Endothelial cell of umbilical vein (primary cell): ENCODE data around the gene CPEB1. TPM values are rescaled to one million over a fixed set of nuclear protein-coding genes. Genes with fewer than 3 reads are reported as not detected.

Source experiments
- BruUV-seq: library from RNA; stranded (reverse); fragments of 400-500 nt; replicated peaks from 2 replicates; lab custom pipeline; 2021; lab: Mats Ljungman, UMichigan
- CTCF ChIA-PET: fragments of 300-600, 350-600 bp; sonication (Branson Sonifier 250); formaldehyde crosslinking; loops from one replicate; lab custom pipeline; 2021; ENCODE audit warnings: antibody characterized with exemption, inconsistent platforms; lab: Charles Lee
- POLR2A ChIA-PET: fragments of 300-600, 350-600 bp; sonication (Branson Sonifier 250); formaldehyde crosslinking; loops from one replicate; lab custom pipeline; 2021; ENCODE audit warnings: antibody characterized with exemption, inconsistent platforms; lab: Charles Lee
- DNase-seq: peaks from one replicate; pipeline ENCODE4 v3.0.0-alpha.2; 2011; ENCODE audit warnings: low read depth, low spot score
- FAIRE-seq: peaks from 2 replicates; lab custom pipeline; 2011; peaks lifted over from hg19 to GRCh38; lab: Jason Lieb, UNC
- H2AFZ ChIP-seq: 2 replicates; pipeline ENCODE4 v1.6.0; 2012; ENCODE audit warnings: low read depth, low read length, control low read depth, inconsistent platforms
- H3K27ac ChIP-seq: 2 replicates; pipeline ENCODE4 v1.5.1; 2011; ENCODE audit warnings: low read depth, mild to moderate bottlenecking, control low read depth, low read length, moderate library complexity; ENCODE audit not compliant: insufficient read depth
- H3K27me3 ChIP-seq, 2 experiments: 2 replicates each; pipeline versions ENCODE4 v1.6.0 to v1.6.1; 2011; ENCODE audit warnings: low read length in 2 of 2, mixed read lengths in 1 of 2; ENCODE audit not compliant: control insufficient read depth in 2 of 2, insufficient read depth in 2 of 2
- H3K36me3 ChIP-seq, 2 experiments: 2 replicates in 1 of 2; 3 replicates in 1 of 2; pipeline ENCODE4 v1.5.1; 2011; ENCODE audit warnings: low read length in 2 of 2, mild to moderate bottlenecking in 1 of 2, moderate library complexity in 1 of 2; ENCODE audit not compliant: control insufficient read depth in 2 of 2, insufficient read depth in 2 of 2; ENCODE audit errors: extremely low read depth in 1 of 2
- H3K4me1 ChIP-seq: 3 replicates; pipeline ENCODE4 v1.5.1; 2011; ENCODE audit warnings: mild to moderate bottlenecking, low read length; ENCODE audit not compliant: control insufficient read depth, insufficient read depth; ENCODE audit errors: extremely low read depth
- H3K4me2 ChIP-seq: 2 replicates; pipeline ENCODE4 v1.6.1; 2011; ENCODE audit warnings: low read length, control low read depth, mixed read lengths; ENCODE audit not compliant: insufficient read depth
- H3K4me3 ChIP-seq, 3 experiments: fragments of 200-600 bp in 1 of 3; sonication (generic), shearing (Covaris generic) in 1 of 3; replicated peaks in 1 of 3; 2 replicates each; pipeline ENCODE4 v1.5.1; 2011 to 2016; ENCODE audit warnings: control low read depth in 3 of 3, low read length in 3 of 3, mild to moderate bottlenecking in 2 of 3, inconsistent platforms in 1 of 3, low read depth in 1 of 3, moderate library complexity in 1 of 3; ENCODE audit not compliant: insufficient read depth in 1 of 3
- H3K79me2 ChIP-seq: 2 replicates; pipeline ENCODE4 v1.6.0; 2012; ENCODE audit warnings: low read length, inconsistent platforms; ENCODE audit not compliant: control insufficient read depth, insufficient read depth
- H3K9ac ChIP-seq: replicated peaks from 2 replicates; pipeline ENCODE3; 2011; ENCODE audit warnings: low read length, control low read depth; ENCODE audit not compliant: insufficient read depth; ENCODE audit errors: extremely low read depth
- H3K9me1 ChIP-seq: replicated peaks from 3 replicates; pipeline ENCODE4 v1.6.0; 2011; ENCODE audit warnings: mild to moderate bottlenecking, low read length; ENCODE audit not compliant: control insufficient read depth, insufficient read depth; ENCODE audit errors: extremely low read depth
- H3K9me3 ChIP-seq: replicated peaks from 2 replicates; pipeline ENCODE4 v1.5.1; 2012; ENCODE audit warnings: low read length, inconsistent platforms; ENCODE audit not compliant: control insufficient read depth, insufficient read depth
- H4K20me1 ChIP-seq: replicated peaks from 2 replicates; pipeline ENCODE3; 2011; ENCODE audit warnings: mild to moderate bottlenecking, low read length; ENCODE audit not compliant: control insufficient read depth, insufficient read depth; ENCODE audit errors: extremely low read depth
- CTCF ChIP-seq, 2 donors: IDR thresholded peaks; 1 replicate in 1 of 2; 2 replicates in 1 of 2; pipeline ENCODE4 v1.5.1; 2011; ENCODE audit warnings: low read length in 2 of 2, mild to moderate bottlenecking in 2 of 2, moderate library complexity in 2 of 2, control low read depth in 1 of 2, inconsistent platforms in 1 of 2, low read depth in 1 of 2; ENCODE audit not compliant: insufficient read depth in 1 of 2; ENCODE audit errors: extremely low read depth in 1 of 2
- EZH2 ChIP-seq: IDR thresholded peaks from 2 replicates; pipeline ENCODE4 v1.6.1; 2012; ENCODE audit warnings: borderline replicate concordance, low read depth, mild to moderate bottlenecking, moderate library complexity, low read length, inconsistent platforms; ENCODE audit not compliant: severe bottlenecking
- FOS ChIP-seq: IDR thresholded peaks from 2 replicates; pipeline ENCODE4 v1.6.1; 2011; ENCODE audit warnings: mild to moderate bottlenecking, low read length, moderate library complexity, borderline replicate concordance; ENCODE audit not compliant: insufficient read depth
- GATA2 ChIP-seq: IDR thresholded peaks from 2 replicates; pipeline ENCODE4 v1.7.0; 2011; ENCODE audit warnings: low read depth, mild to moderate bottlenecking, moderate library complexity, mixed read lengths, low read length; ENCODE audit not compliant: insufficient read length, insufficient read depth
- JUN ChIP-seq: IDR thresholded peaks from 2 replicates; pipeline ENCODE4 v1.6.1; 2011; ENCODE audit warnings: borderline replicate concordance, low read depth; ENCODE audit not compliant: insufficient read length, insufficient read depth
- MYC ChIP-seq: IDR thresholded peaks from one replicate; pipeline ENCODE4 v1.6.1; 2011; ENCODE audit warnings: mild to moderate bottlenecking, low read depth, low read length
- POLR2A ChIP-seq: IDR thresholded peaks from 2 replicates; pipeline ENCODE4 v1.6.1; 2012; ENCODE audit warnings: low read depth, mild to moderate bottlenecking, control low read depth, low read length
- POLR2AphosphoS5 ChIP-seq: IDR thresholded peaks from 2 replicates; pipeline ENCODE4 v1.6.1; 2012; ENCODE audit warnings: low read depth, mild to moderate bottlenecking, control low read depth, low read length, moderate library complexity; ENCODE audit not compliant: insufficient read depth
- dilution Hi-C: fragments of 300-500 bp; cut with MboI; formaldehyde crosslinking; loops from one replicate; pipeline ENCODE4 v1.15.0; 2019; ENCODE audit warnings: low sequenced_read_pairs; ENCODE audit not compliant: extremely low pct_ligation_motif_present
- intact Hi-C: fragments of 100-400 bp; cut with micrococcal nuclease; formaldehyde crosslinking; loops from one replicate; pipeline ENCODE4 v1.10.0; 2022
- polyA plus RNA-seq, 4 experiments: library from polyadenylated mRNA; depleted of rRNA in 3 of 4; stranded (reverse) in 3 of 4; unstranded in 1 of 4; fragments of >200 nt; gene quantifications; 2 replicates each; pipeline versions ENCODE4 v1.2.1 to v1.2.3, GENCODE V29; 2011 to 2012; ENCODE audit warnings: missing spikeins in 1 of 4
- total RNA-seq: library from RNA; stranded (reverse); gene quantifications from 2 replicates; pipeline ENCODE4 v1.2.3, GENCODE V29; 2021
- TF ChIP-seq, protein P1 (sequence below): IDR thresholded peaks from 2 replicates; pipeline ENCODE4 v1.6.1; 2011; ENCODE audit not compliant: insufficient read depth, insufficient read length

CPEB1 gene
- total and polyA plus RNA-seq, 2 donors (not counting 3 experiments of a cell fraction or from before 2014, with no cell fraction given): not detected

- FAIRE-seq (no peak), DNase-seq (no peak)
- POLR2A ChIA-PET: no interaction called here
- no peak overlapping the region for H3K27ac ChIP-seq
- H2AFZ ChIP-seq: no peak overlapping the region
- H4K20me1 ChIP-seq: no peaks in the 10 kb centered on the region
- no TSS peak for BruUV-seq
- H3K4me3 ChIP-seq: no peak overlapping the region
- dilution Hi-C loops (no loop called here), intact Hi-C loops (no loop called here)
- no peaks in the 10 kb centered on the region for H3K4me1 ChIP-seq
- H3K27me3 ChIP-seq: no peaks in the 10 kb centered on the region
- H3K9me3 ChIP-seq: no peaks in the 10 kb centered on the region
- no peaks in the 10 kb centered on the region for H3K9me1 ChIP-seq
- no peak overlapping the region for H3K9ac ChIP-seq
- TF ChIP-seq CTCF (IDR thresholded peaks at IDR 0.05; ENCODE audit: extremely low read depth in 1 of 2, insufficient read depth in 1 of 2, low read depth in 1 of 2, low read length in 2 of 2) (no peak), JUN (no peak), EZH2 (no peak), FOS (no peak), POLR2AphosphoS5 (no peak), GATA2 (no peak), MYC (no peak), POLR2A (no peak)
- TF ChIP-seq, protein P1, sequence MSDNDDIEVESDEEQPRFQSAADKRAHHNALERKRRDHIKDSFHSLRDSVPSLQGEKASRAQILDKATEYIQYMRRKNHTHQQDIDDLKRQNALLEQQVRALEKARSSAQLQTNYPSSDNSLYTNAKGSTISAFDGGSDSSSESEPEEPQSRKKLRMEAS: no peak
- no peak overlapping the region for H3K4me2 ChIP-seq
- CTCF ChIA-PET: no interaction called here
- no peaks in the 10 kb centered on the region for H3K36me3 ChIP-seq
- H3K79me2 ChIP-seq: no peaks in the 10 kb centered on the region
These were observed 52.0 kb downstream of the CPEB1 start for GRCh38 chr15:82595203-82595602.
